SH-SY5Y (cell line): ENCODE measurements around the gene KIF2C.

ENCODE experiments used
- GATA2 ChIP-seq: IDR thresholded peaks from 2 replicates; pipeline ENCODE4 v1.6.1; 2011; ENCODE audit warnings: mild to moderate bottlenecking, low read depth, low read length
- GATA3 ChIP-seq: IDR thresholded peaks from 2 replicates; pipeline ENCODE4 v1.6.1; 2011; ENCODE audit warnings: low read depth, mild to moderate bottlenecking, low read length, moderate library complexity

DNA sequence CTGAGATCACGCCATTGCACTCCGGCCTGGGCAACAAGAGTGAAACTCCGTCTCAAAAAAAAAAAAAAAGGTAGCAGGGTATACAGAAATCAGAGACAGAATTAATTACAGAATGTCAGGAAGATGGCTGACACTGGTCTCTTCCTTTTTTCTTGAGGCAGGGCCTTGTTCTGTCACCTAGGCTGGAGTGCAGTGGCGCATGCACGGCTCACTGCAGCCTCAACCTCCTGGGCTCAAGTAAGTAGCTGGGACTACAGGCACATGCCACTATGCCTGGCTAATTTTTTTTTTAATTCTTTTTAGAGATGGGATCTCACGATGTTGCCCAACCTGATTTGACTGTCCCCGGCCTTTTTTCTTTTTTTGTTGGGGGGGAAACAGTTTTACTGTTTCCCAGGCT, 25.1 kb upstream of the KIF2C start:
- TF ChIP-seq GATA2 (no peak), GATA3 (no peak)
